Colon (tissue), 2 donors: ENCODE data around the gene RSF1.

Experiments
- FAIRE-seq: peaks from 2 replicates; lab custom pipeline; 2012; peaks lifted over from hg19 to GRCh38; lab: Jason Lieb, UNC
- donor health status: control.
- donor health status: control.

The RSF1 gene

DNA sequence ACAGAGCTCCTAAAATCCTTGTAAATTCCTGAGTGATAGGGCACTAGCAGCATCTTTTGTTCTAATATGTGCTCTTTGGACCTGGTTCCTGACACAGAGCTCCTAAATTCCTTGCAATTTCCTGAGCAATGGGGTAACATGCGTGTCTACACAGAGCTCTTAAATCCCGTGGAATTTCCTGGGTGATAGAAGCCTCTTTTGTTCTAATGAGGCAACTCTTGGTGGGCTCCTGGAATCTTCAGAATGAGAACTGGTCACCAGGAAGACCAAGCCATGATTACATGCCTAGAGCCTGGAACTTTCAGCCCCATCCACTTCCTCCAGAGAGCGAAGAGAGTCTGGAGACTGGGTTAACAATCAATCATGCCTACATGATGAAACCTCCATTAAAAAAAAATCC lies 19.0 kb downstream of the RSF1 start:
- no peak for FAIRE-seq

DNA sequence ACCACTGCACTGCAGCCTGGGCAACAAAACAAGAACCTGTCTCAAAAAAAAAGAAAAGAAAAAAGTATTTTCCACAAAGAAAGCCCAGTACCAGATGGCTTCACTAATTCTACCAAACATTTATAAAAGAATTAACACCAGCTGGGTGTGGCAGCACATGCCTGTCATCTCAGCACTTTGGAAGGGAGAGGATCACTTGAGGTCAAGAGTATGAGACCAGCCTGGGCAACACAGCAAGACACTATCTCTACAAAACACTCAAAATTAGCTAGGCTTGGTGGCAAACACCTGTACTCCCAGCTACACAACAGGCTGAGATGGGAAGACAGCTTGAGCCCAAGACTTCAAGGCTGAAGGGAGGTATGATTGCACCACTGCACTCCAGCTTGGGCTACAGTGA lies 20.1 kb downstream of the RSF1 start:
- FAIRE-seq: no peak

DNA sequence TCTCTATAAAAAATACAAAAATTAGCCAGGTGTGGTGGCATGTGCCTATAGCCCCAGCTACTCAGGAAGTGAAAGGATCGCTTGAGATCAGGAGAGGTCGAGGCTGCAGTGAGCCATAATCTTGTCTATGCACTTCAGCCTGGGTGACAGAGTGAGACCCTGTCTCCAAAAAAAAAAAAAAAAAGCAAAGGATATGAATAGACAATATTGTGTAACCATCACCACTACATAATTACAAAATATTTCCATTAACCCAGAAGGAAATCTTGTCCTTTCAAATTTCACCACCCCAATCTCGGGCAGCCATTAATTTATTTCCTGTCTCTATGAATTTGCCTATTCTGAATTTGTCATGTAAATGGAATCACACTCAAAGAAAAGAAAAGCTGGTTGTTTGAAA lies 21.2 kb downstream of the RSF1 start:
- FAIRE-seq: no peak

DNA sequence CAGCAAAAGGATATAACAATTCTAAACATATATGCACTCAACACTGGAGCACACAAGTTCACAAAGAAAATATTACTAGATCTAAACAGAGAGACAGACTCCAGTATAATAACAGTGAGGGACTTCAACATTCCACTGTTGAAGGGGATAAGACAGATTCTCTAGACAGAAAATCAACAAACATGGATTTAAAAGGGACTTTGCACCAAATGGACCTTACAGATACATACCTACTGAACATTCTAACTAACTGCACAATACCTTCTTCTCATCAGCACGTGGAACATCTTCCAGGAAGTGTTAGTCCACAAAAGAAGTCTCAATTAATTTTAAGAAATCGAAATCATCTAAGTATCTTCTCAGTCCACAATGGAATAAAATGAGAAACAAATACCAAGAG lies 26.6 kb downstream of the RSF1 start:
- no peak for FAIRE-seq

DNA sequence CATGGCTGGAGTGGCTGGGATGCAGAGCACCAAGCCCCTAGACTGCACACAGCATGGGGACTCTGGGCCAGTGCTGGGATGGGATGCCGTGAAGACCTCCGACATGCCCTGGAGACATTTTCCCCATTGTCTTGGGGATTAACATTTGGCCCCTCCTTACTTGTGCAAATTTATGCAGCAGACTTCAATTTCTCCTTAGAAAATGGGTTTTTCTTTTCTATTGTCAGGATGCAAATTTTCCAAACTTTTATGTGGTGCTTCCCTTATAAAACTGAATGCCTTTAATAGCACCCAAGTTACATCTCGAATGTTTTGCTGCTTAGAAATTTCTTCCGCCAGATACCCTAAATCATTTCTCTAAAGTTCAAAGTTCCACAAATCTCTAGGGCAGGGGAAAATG lies 29.2 kb downstream of the RSF1 start:
- FAIRE-seq: no peak

DNA sequence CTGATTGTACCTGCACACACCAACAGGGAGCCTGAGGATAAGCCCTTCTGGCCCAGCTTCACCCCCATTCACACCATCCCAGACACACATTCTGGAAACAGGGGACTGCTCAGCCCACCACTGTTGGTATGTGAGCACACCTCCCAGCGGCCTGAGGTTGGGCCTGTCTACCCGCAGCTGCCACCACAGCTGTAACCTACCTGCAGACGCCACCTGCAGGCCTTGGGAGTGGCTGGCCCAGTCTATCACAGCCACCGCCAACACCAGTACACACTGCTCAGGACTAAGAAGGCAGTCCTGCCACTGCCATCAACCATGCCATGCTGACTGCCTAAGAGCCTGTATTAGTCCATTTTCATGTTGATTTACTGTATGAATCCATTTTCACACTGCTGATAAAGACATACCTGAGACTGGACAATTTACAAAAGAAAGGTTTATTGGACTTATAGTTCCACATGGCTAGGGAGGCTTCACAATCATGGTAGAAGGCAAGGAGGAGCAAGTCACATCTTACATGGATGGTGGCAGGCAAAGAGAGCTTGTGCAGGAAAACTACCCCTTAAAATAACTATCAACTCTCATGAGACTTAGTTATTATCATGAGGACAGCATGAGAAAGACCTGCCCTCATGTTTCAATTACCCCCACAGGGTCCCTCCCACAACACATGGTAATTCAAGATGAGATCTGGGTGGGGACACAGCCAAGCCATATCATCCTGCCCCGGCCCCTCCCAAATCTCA lies 30.6 kb downstream of the RSF1 start:
- no peak for FAIRE-seq

DNA sequence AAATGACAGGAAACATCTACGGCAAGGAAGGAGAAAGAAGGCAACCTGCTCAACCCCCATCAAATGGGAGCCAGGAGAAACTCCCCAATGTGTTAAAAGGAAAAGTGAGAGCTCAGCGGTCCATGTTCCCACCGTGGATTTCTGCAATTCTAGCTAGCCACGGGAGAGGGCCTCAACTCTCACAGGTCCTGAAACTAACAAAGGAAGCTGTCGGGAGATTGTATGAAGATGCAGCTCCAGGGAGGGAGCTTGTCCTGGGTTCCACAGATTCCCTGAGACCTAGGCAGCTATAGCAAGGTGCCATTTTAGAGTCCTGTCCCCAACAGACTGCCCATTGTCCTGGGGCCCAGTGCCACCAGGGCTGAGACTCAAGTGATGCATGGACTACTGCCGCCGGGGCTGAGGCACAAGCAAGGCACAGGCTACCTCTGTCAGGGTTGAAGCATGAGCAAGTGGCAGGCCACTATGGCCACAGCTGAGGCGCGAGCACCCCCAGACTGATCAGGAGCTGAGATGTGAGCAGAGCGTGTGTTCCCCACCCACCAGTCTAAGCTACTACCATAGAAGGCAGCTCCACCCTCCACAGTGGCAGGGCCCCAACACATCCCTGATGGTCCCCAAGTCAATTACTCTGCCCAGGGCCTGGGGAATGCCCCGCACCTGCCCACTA lies 31.3 kb downstream of the RSF1 start:
- FAIRE-seq: no peak

DNA sequence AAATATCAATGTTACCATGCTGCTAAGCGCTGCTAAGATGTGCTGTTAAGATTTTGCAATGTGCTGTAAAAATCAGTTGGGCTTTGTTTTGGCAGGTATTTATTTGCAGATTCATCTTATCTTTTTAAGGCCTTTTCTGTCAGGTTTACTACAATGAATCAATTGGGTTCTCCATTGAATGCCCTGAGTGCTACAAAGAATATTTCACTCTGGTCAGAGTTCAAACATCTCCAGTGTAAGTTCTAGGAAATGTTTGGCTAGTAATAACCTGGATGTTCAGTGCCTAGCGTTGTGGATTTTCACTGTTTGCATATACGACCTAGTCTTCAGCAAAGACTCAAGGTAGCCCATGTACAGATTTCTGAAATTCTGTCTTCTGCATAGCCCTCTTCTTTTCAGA lies 36.0 kb downstream of the RSF1 start:
- no peak for FAIRE-seq

DNA sequence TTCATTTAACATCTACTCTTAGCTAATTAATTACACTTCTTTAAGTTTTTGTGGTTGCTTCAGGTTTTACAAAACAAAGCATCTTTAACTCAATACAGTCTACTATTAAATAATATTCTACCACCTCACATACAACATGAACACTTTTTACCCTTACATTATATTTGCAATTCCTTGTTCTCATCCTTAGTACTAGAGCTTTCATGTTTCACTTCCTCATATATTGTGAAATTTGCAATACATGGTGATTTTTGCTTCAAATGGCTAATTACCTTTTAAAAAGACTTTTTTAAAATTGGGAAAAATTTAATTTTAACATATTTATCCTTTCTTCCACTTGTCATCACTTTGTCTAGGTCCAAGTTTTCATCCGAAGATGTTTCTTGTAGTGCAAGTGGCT lies 37.5 kb downstream of the RSF1 start:
- no peak for FAIRE-seq

DNA sequence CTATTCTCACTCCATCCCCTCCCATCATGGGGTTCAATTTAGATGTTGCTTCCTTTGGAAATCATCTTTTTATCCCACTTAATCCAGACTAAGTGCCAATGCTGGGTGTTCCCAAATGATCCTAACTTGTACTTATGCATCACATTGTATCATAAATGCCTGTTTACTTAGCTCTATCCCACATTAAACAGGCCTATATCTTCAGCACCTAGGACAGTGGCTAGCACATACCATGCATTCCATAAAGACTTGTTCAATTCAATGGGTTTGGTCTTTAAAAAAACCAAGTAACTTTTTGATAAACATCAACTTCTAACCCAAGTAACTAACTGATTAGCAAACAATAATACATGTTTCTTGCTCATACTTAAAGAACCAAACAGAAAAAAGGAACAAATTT lies 40.6 kb downstream of the RSF1 start:
- FAIRE-seq: no peak

DNA sequence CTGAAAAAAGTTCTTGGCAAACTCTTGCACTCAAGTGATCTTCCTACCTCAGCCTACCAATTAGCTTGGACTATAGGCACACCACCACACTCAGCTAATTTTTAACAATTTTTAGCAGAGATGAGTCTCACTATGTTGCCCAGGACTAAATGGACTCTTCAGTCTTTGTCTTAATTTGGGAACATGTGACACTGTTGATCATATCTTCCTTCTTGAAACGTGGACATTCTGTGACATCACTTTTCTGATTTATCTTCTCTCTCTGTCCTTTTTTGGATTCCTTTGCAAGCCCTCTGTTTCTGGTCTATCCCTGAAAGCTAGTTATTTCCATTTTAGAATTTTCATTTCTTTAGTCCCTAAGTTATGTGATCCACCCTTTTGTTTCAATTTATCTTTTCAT lies 42.0 kb downstream of the RSF1 start:
- no peak for FAIRE-seq

DNA sequence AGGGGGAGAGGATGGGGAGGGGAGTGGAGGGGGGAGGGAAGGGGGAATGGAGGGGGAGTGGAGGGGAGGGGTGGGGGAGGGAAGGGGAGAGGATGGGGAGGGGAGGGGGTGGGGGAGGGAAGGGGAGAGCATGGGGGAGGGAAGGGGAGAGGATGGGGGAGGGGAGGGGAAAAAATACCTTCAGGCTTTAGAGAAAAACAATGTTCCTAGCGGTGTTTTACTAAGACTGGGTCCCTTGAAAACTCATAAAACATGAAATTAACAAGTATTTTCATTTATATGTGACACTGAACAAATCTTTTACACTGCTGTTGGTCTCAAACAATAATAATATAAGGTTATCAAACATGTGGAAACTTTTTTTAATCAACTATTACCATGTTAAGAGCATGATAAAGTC lies 42.4 kb downstream of the RSF1 start:
- no peak for FAIRE-seq

DNA sequence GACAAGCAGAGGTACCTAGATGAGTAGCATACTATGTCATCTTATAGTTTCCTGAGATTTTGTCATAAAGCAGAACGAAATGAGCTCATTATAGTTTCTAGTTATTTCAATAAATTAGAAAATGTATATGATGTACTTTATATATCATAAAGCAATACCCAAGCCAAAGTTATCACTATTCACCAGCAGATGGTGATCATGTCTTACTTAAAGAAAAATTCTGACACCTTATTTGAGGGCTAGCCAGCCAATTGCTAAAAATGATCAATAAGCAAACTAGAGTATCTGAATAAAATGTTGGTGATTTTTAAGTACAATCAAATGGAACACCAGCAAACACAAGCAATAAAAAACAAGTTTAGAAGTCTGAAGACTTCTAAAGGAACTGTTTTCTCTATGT lies 44.1 kb downstream of the RSF1 start:
- no peak for FAIRE-seq

DNA sequence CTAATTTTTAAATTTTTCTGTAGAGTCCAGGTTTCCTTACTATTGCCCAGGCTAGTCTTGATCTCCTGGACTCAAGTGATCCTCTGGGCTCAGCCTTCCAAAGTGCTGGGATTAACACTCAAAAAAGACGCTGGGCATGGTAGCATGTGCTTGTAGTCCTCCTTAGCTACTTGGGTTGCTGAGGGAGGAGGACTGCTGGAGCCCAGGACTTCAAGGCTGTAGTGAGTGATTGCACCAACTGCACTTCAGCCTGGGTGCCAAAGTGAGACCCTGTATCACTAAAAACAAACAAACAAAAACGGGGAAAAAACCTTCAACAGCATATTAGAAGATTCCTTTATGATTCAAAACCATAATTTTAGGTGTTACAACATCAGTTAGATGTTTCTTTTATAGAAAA lies 44.6 kb downstream of the RSF1 start:
- no peak for FAIRE-seq

DNA sequence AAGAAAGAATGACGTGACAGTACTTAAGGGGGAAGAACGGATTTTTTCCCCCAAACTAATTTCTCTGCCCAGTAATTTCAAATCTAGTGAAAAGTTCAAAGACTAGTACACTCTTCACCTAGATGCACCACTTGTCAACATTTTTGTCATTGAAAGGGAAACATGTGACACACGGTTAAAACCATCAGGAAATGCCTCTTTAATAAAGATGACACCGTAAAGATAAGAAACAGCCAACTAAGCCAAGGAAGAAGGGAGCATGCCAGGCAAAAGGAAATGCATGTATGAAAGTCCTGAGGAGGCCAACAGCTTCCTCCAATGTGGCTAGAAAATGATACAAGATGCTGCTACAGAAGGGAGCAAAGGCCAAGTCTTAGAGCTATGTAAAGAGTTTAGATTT lies 49.4 kb downstream of the RSF1 start:
- FAIRE-seq: no peak

DNA sequence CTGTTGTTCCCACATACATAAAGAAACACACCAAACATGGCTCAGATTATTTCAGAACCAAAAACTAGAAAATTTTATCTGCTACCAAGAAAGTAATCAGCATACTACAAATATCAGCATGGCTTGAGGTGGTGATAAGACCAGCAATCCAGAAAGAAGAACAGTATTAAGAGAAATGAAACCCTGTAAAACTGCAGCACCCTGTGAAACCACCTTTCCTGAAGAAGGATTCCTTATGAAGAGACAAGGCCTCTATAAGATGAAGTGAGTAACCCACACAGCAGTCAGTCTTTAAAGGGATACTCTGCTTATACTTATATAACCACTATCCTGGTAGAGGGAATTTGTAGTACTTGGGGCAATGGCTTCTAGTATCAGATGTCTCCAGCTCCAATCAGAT lies 49.9 kb downstream of the RSF1 start:
- FAIRE-seq: no peak

DNA sequence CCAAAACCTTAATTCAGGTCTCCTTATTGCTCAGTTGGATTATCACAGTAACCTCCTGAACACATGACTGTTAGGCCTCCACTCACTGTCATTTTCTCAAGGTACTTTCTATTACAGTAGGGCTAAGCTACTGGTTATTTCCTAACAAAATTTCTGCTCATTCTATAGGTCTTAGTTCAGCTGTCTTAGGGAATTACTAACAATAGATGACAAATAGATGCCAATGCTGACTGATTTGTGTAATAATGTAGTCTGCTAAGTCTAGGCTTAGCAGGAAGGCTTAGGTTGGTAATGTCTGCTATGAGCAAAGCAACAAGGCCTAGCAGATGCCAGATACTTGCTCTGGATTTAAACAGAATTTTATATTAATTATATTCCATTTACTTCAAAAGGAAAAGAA lies 58.1 kb downstream of the RSF1 start:
- no peak for FAIRE-seq

DNA sequence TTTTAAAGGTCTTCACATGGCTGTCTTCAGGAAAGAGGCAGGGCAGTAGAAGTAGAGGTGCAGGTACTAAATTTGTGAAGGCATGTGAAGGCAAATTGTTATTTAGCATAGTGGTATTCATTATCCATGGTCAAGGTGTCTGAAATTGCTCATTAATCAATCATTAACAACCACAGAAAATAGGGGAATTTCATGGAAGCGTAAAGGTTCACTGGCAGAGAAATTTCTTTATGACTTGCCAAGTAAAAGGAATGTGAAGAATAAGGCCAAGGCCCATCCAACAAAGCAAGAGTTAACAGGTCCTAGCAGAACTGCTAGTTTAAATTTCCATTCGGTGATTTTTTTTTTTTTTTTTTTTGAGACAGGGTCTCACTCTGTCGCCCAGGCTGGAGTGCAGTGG lies 59.0 kb downstream of the RSF1 start:
- FAIRE-seq: no peak

DNA sequence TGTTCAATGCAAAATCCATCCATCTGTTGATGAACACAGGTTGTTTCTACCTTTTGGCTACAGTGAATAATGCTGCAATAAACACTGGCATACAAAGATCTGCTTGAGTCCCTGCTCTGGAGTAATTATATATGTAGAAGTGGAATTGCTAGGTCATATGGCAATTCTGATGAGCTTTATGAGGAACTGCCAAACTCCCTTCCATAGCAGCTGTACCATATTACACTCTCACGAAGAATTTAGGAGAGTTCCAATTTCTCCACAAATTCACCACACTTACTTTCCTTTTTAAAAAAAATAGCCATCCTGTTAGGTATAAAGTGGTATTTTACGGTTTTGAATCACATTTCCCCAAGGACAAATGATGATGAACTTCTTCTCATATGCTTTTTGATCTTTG lies 62.2 kb downstream of the RSF1 start:
- FAIRE-seq: no peak

DNA sequence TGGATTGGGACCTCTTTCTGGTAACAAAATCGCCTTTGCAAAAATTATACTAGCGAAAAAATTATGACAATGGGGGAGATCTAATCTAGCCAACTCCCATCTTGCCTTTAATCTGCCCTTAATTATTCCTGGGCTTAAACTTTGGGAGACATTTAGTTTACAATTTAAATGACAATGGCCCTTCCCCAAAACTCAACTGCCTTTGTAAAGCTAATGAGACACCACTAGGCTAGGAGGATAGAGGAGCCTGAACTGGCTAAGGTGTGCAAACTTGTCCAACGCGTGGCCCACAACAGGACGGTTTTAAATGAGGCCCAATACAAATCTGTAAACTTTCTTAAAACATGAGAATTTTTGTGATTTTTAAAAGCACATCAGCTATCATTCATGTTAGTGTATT lies 67.3 kb downstream of the RSF1 start:
- no peak for FAIRE-seq

DNA sequence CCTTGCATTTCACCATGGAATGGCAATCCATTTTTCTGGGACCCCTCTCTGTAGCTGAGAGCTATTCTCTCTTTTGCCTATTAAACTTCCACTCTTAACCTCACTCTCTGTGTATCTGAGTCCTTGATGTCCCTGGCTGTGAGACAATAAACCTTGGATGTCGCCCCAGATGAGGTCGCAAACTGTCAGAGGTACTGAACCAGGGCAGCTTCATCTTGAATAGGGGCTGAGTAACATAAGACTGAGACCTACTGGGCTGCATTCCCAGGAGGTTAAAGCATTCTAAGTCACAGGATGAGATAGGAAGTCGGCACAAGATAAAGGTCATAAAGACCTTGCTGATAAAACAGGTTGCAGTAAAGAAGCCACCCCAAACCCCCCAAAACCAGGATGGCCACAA lies 68.0 kb downstream of the RSF1 start:
- FAIRE-seq: no peak

DNA sequence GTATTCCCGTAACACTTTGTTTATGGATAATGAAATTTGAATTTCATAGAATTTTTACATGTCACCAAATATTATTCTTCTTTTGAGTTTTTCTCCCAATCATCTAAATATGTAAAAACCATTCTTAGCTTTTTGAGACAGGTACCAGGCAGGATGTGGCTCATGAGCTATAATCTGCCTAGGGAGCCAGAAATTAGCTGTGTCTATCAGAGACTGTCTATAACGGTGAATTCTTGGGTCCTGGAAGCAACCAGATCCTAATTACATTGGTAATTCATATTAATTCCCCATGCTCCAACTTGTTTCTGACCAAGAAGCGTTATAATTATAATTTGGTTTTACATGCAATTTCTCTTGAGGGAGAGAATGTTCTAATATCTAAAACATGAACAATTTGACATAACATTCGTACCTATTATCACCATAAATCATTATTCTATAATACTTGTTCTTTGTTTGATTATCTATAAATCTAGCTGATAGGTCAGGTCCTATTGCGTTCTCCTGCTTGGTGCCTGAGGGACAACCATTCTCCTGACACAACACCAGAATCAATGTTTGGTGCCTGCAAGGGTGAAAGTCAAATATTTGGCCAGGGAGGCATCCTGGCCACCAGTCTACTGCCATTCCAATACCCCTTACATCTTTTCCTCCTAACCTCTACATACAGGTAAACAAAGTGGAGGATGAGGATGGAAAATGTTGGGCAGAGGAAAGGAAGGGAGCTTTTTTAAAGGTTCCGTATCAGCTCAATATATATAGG lies 69.9 kb downstream of the RSF1 start:
- FAIRE-seq: no peak

DNA sequence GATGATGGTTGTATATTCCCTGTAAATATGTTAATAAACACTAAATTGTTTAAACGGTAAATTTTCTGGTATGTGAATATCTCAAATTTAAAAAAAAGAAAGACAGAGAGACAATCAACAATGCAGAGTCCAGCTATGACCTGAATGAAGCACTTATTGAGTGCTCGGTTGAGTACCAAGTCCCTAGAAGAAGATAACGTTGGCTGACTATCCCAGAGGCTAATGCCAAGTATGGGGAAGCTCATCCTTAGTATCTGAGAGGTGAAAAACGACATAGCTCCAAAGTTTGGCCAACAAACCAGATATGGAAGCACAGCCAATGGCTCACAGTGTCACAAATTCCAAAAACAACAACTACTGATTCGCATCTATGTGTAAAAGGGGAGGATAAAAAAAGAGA lies 71.3 kb downstream of the RSF1 start:
- FAIRE-seq: no peak

DNA sequence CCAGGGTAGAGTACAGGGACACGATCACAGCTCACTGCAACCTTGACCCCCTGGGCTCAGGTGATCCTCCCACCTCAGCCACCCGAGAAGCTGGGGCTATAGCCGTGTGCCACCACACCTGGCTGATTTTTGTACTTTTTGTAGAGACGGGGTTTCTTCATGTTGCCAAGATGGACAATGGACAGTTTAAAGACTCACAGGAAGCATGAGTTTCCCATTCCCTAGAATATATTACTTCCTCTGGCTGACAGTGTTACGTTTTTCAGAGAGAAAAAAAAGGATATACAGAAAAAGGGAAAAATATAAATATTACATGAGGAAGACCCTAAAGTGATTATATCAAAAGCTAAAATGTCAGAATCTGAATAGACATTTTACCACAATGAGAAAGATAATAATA lies 72.3 kb downstream of the RSF1 start:
- no peak for FAIRE-seq
